Glutamatergic neuron (in vitro differentiated cells): ENCODE results near the gene DHDH. TPM values are rescaled to one million over a fixed set of nuclear protein-coding genes. Genes with fewer than 3 reads are reported as not detected.

Experiments used
- DNase-seq: peaks from one replicate; pipeline ENCODE4 v3.0.0; 2022
- H3K27ac Mint-ChIP-seq: one replicate; pipeline ENCODE4 v1.8.0; 2020; ENCODE audit warnings: mild to moderate bottlenecking, mixed read lengths, inconsistent platforms; ENCODE audit not compliant: unreplicated experiment
- H3K27me3 Mint-ChIP-seq: one replicate; pipeline ENCODE4 v1.8.0; 2020; ENCODE audit warnings: mild to moderate bottlenecking, moderate library complexity, mixed read lengths, inconsistent platforms; ENCODE audit not compliant: unreplicated experiment
- H3K36me3 Mint-ChIP-seq: one replicate; pipeline ENCODE4 v1.8.0; 2020; ENCODE audit warnings: mild to moderate bottlenecking, mixed read lengths, inconsistent platforms; ENCODE audit not compliant: unreplicated experiment
- H3K4me1 Mint-ChIP-seq: one replicate; pipeline ENCODE4 v1.8.0; 2020; ENCODE audit warnings: mild to moderate bottlenecking, low read depth, mixed read lengths, inconsistent platforms; ENCODE audit not compliant: unreplicated experiment
- H3K4me3 Mint-ChIP-seq: one replicate; pipeline ENCODE4 v1.8.0; 2020; ENCODE audit warnings: mild to moderate bottlenecking, mixed read lengths, inconsistent platforms; ENCODE audit not compliant: unreplicated experiment
- H3K9me3 Mint-ChIP-seq: one replicate; pipeline ENCODE4 v1.8.0; 2020; ENCODE audit warnings: mild to moderate bottlenecking, moderate library complexity, mixed read lengths, inconsistent platforms; ENCODE audit not compliant: unreplicated experiment
- total RNA-seq: library from RNA; stranded (reverse); fragmentation: NEBNext Ultra II Directional; extraction: Animal tissue kit (Norgen Biotek cat#: 25700); gene quantifications from one replicate; pipeline ENCODE4 v1.2.1, GENCODE V29; 2021; ENCODE audit not compliant: unreplicated experiment
- TF ChIP-seq, protein P1 (sequence below): fragments of 200-600 bp; sonication (generic); IDR thresholded peaks from one replicate; pipeline ENCODE4 v1.5.0; 2021; ENCODE audit not compliant: partially characterized antibody, unreplicated experiment

Gene DHDH
- total RNA-seq, 1 donor from 2014 or later = not detected

GRCh38 chr19:48975947-48976847 is 42.7 kb downstream of the DHDH start:
- no peaks in the 10 kb centered on the region for H3K9me3 Mint-ChIP-seq
- TF ChIP-seq, protein P1, sequence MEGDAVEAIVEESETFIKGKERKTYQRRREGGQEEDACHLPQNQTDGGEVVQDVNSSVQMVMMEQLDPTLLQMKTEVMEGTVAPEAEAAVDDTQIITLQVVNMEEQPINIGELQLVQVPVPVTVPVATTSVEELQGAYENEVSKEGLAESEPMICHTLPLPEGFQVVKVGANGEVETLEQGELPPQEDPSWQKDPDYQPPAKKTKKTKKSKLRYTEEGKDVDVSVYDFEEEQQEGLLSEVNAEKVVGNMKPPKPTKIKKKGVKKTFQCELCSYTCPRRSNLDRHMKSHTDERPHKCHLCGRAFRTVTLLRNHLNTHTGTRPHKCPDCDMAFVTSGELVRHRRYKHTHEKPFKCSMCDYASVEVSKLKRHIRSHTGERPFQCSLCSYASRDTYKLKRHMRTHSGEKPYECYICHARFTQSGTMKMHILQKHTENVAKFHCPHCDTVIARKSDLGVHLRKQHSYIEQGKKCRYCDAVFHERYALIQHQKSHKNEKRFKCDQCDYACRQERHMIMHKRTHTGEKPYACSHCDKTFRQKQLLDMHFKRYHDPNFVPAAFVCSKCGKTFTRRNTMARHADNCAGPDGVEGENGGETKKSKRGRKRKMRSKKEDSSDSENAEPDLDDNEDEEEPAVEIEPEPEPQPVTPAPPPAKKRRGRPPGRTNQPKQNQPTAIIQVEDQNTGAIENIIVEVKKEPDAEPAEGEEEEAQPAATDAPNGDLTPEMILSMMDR = peak; percentile 75
- H3K27ac Mint-ChIP-seq = no peak overlapping the region
- peak; percentile 68 for DNase-seq
- H3K4me1 Mint-ChIP-seq = peaks cover 2% of the 10 kb centered on the region
- H3K27me3 Mint-ChIP-seq = no peaks in the 10 kb centered on the region
- H3K36me3 Mint-ChIP-seq = peaks cover 5% of the 10 kb centered on the region
- no peak overlapping the region for H3K4me3 Mint-ChIP-seq

DNA sequence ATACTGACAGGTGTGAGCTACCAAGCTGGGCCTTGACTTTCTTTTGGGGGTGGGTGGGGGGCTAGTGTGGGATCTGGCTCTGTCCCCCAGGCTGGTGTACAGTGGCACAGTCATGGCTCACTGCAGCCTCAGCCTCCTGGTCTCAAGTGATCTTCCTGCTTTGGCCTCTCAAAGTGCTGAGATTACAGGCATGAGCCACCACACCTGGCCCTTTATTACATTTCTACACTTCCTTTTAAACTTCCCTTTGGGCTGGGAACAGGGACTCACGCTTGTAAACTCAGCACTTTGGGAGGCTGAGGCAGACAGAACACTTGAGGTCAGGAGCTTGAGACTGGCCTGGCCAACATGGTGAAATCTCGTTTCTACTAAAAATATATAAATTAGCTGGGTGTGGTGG is 43.6 kb downstream of the DHDH start:
- peaks cover under 1% of the 10 kb centered on the region for H3K27me3 Mint-ChIP-seq
- peaks cover 5% of the 10 kb centered on the region for H3K36me3 Mint-ChIP-seq
- H3K27ac Mint-ChIP-seq = no peak overlapping the region
- DNase-seq = no peak
- H3K9me3 Mint-ChIP-seq = no peaks in the 10 kb centered on the region
- TF ChIP-seq, protein P1 = no peak
- peaks cover 2% of the 10 kb centered on the region for H3K4me1 Mint-ChIP-seq
- H3K4me3 Mint-ChIP-seq = no peak overlapping the region

DNA sequence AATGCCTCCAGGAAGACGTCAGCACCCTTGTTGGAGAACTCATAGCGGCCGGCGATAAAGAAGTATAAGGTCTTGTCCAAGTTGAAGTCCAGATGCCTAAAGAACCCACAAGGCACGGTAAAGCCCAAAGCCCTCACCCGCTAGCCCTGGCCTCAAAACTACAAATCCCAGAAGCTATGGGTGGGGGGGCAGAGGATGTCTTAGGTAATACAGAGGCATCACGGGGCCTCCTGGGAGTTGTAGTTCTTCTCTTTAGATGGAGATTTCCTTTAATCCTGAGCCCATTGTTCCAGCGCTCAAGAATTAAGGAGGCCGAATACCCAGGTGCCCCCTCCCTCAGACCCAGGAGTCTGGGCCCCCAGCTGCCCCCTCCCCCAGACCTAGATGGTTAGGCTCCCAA is 48.8 kb downstream of the DHDH start:
- no peak overlapping the region for H3K4me3 Mint-ChIP-seq
- TF ChIP-seq, protein P1 = no peak
- peaks cover 5% of the 10 kb centered on the region for H3K36me3 Mint-ChIP-seq
- peaks cover 7% of the 10 kb centered on the region for H3K27me3 Mint-ChIP-seq
- no peak for DNase-seq
- H3K27ac Mint-ChIP-seq = no peak overlapping the region
- H3K9me3 Mint-ChIP-seq = no peaks in the 10 kb centered on the region
- peaks cover 2% of the 10 kb centered on the region for H3K4me1 Mint-ChIP-seq

DNA sequence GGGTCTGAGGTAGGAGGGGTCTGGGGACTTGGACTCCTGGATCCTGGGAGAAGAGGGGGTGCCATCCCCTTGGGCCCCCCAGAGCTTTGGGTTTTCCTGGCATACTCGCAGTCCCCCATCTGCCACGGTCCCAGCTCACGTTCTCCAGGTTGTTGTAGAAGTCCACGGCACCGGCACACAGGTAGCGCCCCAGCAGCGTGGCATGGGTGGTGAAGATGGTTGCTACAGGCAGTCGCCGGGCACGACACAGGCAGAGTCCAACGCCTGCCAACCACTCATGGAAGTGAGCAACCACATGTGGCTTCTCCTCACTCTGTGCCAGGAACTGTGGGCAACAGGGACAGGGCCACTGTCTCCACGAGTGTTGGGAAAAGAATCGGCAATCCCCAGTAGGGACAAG is 52.2 kb downstream of the DHDH start:
- peaks cover 7% of the 10 kb centered on the region for H3K27me3 Mint-ChIP-seq
- no peaks in the 10 kb centered on the region for H3K36me3 Mint-ChIP-seq
- H3K4me1 Mint-ChIP-seq = peaks cover 7% of the 10 kb centered on the region
- peaks cover 11% of the 10 kb centered on the region for H3K9me3 Mint-ChIP-seq
- TF ChIP-seq, protein P1 = no peak
- no peak for DNase-seq
- no peak overlapping the region for H3K27ac Mint-ChIP-seq
- no peak overlapping the region for H3K4me3 Mint-ChIP-seq

- no peak overlapping the region for H3K4me3 Mint-ChIP-seq
- TF ChIP-seq, protein P1 = no peak
- no peaks in the 10 kb centered on the region for H3K36me3 Mint-ChIP-seq
- DNase-seq = no peak
- peaks cover 9% of the 10 kb centered on the region for H3K4me1 Mint-ChIP-seq
- H3K27me3 Mint-ChIP-seq = peaks cover 7% of the 10 kb centered on the region
- no peak overlapping the region for H3K27ac Mint-ChIP-seq
- peaks cover 14% of the 10 kb centered on the region for H3K9me3 Mint-ChIP-seq
Observed at GRCh38 chr19:48986211-48986610, 52.7 kb downstream of the DHDH start.
